HepG2 (cell line): ENCODE measurements around the gene LYRM2. TPM values are rescaled to one million over a fixed set of nuclear protein-coding genes. Genes with fewer than 3 reads are reported as not detected.
"Not testable (repeated sequence)": the region's sequence is repeated elsewhere in the genome, so short reads cannot be mapped to it uniquely, and the experiment has no call there.

Source experiments
- ATAC-seq: fragments of 200-7000 bp; cut with Tn5 transposase; 3 replicates; pipeline ENCODE4 v1.9.1; 2020; ENCODE audit warnings: mild to moderate bottlenecking, moderate library complexity
- BruUV-seq: library from RNA; stranded (reverse); fragments of 400-500 nt; replicated peaks from 2 replicates; lab custom pipeline; 2021; lab: Mats Ljungman, UMichigan
- CTCF ChIA-PET: fragments of 300-600 bp; formaldehyde crosslinking; extraction: SDS; loops from one replicate; lab custom pipeline; 2021; ENCODE audit warnings: low total read pairs, inconsistent platforms, low intra/inter-chr PET ratio; lab: Yijun Ruan, JAX
- POLR2A ChIA-PET: fragments of 350-600 bp; sonication (Branson Sonifier 250); formaldehyde crosslinking; loops from one replicate; lab custom pipeline; 2020; ENCODE audit warnings: antibody characterized with exemption, inconsistent platforms; lab: Yijun Ruan, JAX
- DNase-seq: peaks from one replicate; pipeline ENCODE4 v3.0.0-alpha.2; 2015; ENCODE audit warnings: low spot score
- FAIRE-seq: peaks from 3 replicates; lab custom pipeline; 2011; peaks lifted over from hg19 to GRCh38; lab: Jason Lieb, UNC
- H2AFZ ChIP-seq: one replicate; pipeline ENCODE4 v1.6.1; 2011; ENCODE audit warnings: low read length, inconsistent platforms
- H3K27ac ChIP-seq: fragments of 300-600 bp; 3 replicates; pipeline ENCODE4 v1.8.0; 2011; ENCODE audit warnings: mixed run types, mild to moderate bottlenecking, mixed read lengths, low read length, inconsistent platforms; ENCODE audit not compliant: insufficient read depth; ENCODE audit errors: extremely low read length
- H3K27me3 ChIP-seq, 2 experiments: fragments of 200-600 bp in 1 of 2; 2 replicates in 1 of 2; 3 replicates in 1 of 2; pipeline versions ENCODE4 v1.6.0 to v1.8.0; 2011; ENCODE audit warnings: low read length in 2 of 2, mild to moderate bottlenecking in 2 of 2, moderate library complexity in 2 of 2, inconsistent platforms in 1 of 2; ENCODE audit not compliant: insufficient read depth in 2 of 2, control insufficient read depth in 1 of 2
- H3K36me3 ChIP-seq, 2 experiments: fragments of 200-600 bp in 1 of 2; replicated peaks in 1 of 2; 2 replicates in 1 of 2; 3 replicates in 1 of 2; pipeline versions ENCODE4 v1.5.1 to v1.8.0; 2011; ENCODE audit warnings: low read length in 2 of 2, inconsistent platforms in 1 of 2; ENCODE audit not compliant: insufficient read depth in 2 of 2, control insufficient read depth in 1 of 2
- H3K4me1 ChIP-seq: 2 replicates; pipeline ENCODE4 v1.5.1; 2012; ENCODE audit warnings: low read length, inconsistent platforms; ENCODE audit not compliant: insufficient read depth
- H3K4me2 ChIP-seq: 2 replicates; pipeline ENCODE4 v1.6.0; 2011; ENCODE audit warnings: low read depth, low read length, inconsistent platforms
- H3K4me3 ChIP-seq, 3 experiments: fragments of 200-600 bp in 1 of 3; sonication (generic), shearing (Covaris generic) in 1 of 3; replicated peaks in 1 of 3; 2 replicates each; pipeline ENCODE4 v1.5.1; 2011 to 2016; ENCODE audit warnings: low read length in 3 of 3, inconsistent platforms in 2 of 3, low read depth in 2 of 3, mild to moderate bottlenecking in 2 of 3, control low read depth in 1 of 3, mixed read lengths in 1 of 3; ENCODE audit not compliant: insufficient read depth in 1 of 3
- H3K79me2 ChIP-seq: one replicate; pipeline ENCODE4 v1.6.1; 2011; ENCODE audit warnings: low read length, inconsistent platforms; ENCODE audit not compliant: insufficient read depth
- H3K9ac ChIP-seq: 2 replicates; pipeline ENCODE4 v1.6.0; 2011; ENCODE audit warnings: mild to moderate bottlenecking, low read depth, low read length, inconsistent platforms; ENCODE audit not compliant: insufficient read depth
- H3K9me3 ChIP-seq: 2 replicates; pipeline ENCODE4 v1.5.1; 2012; ENCODE audit warnings: mild to moderate bottlenecking, low read length
- H4K20me1 ChIP-seq: 2 replicates; pipeline ENCODE4 v1.6.0; 2011; ENCODE audit warnings: inconsistent platforms, mild to moderate bottlenecking, low read length, moderate library complexity; ENCODE audit not compliant: insufficient read depth
- ATF7 ChIP-seq, 2 experiments: fragments of 450-650 bp in 1 of 2; sonication (generic) in 1 of 2; formaldehyde crosslinking in 1 of 2; IDR thresholded peaks; 2 replicates each; pipeline versions ENCODE4 v1.4.0 to v1.6.1; 2016 to 2020; ENCODE audit warnings: antibody characterized with exemption in 1 of 2, mild to moderate bottlenecking in 1 of 2, missing genetic modification reagents in 1 of 2
- CCAR2 ChIP-seq: fragments of 200-400 bp; formaldehyde crosslinking; optimal IDR thresholded peaks from 2 replicates; pipeline ENCODE3; 2018; ENCODE audit warnings: low read depth, mild to moderate bottlenecking, low read length, moderate library complexity
- HNRNPH1 ChIP-seq: fragments of 200-400 bp; formaldehyde crosslinking; optimal IDR thresholded peaks from 2 replicates; pipeline ENCODE3; 2017; ENCODE audit warnings: mild to moderate bottlenecking, low read depth, low read length
- TRIM24 ChIP-seq: sonication (generic); formaldehyde crosslinking; IDR thresholded peaks from 2 replicates; pipeline ENCODE4 v1.8.0; 2022; ENCODE audit warnings: mild to moderate bottlenecking, missing genetic modification reagents
- TSC22D2 ChIP-seq: sonication (generic); formaldehyde crosslinking; IDR thresholded peaks from 2 replicates; pipeline ENCODE4 v1.5.1; 2020; ENCODE audit warnings: missing genetic modification reagents, mild to moderate bottlenecking, borderline replicate concordance
- ZNF281 ChIP-seq: sonication (generic); formaldehyde crosslinking; IDR thresholded peaks from 2 replicates; pipeline ENCODE4 v1.4.0; 2020; ENCODE audit warnings: missing genetic modification reagents, borderline replicate concordance
- ZNF510 ChIP-seq: sonication (generic); formaldehyde crosslinking; IDR thresholded peaks from 2 replicates; pipeline ENCODE4 v1.4.0; 2020; ENCODE audit warnings: low read depth, mild to moderate bottlenecking, missing genetic modification reagents
- ZSCAN29 ChIP-seq: sonication (generic); formaldehyde crosslinking; conservative IDR thresholded peaks from 2 replicates; pipeline ENCODE4 v1.4.0; 2020; ENCODE audit warnings: mild to moderate bottlenecking, missing genetic modification reagents
- WGBS: methylation state at CpG from one replicate; pipeline ENCODE4 v1.1.6; 2017; ENCODE audit warnings: low lambda C conversion rate; 5-methylcytosine and 5-hydroxymethylcytosine counted together
- in situ Hi-C: cut with HindIII; loops from 2 replicates; pipeline ENCODE4 v1.10.0; 2017; ENCODE audit warnings: low pct_unique_long_range_greater_than_20kb; ENCODE audit not compliant: extremely low pct_ligation_motif_present
- intact Hi-C: fragments of 100-400 bp; cut with micrococcal nuclease; formaldehyde crosslinking; loops from one replicate; pipeline ENCODE4 v1.10.0; 2022; ENCODE audit not compliant: unreplicated experiment
- polyA plus RNA-seq, 8 experiments: library from polyadenylated mRNA; depleted of rRNA in 3 of 8; stranded (reverse) in 7 of 8; unstranded in 1 of 8; fragments of >200 nt; fragmentation: Illumina TruSeq in 4 of 8; extraction: Trizol in 4 of 8; gene quantifications; 2 replicates each; pipeline versions ENCODE4 v1.2.1 to v1.2.3, GENCODE V29; 2011 to 2016; ENCODE audit warnings: low read depth in 4 of 8, missing spikeins in 1 of 8, mixed read lengths in 1 of 8; ENCODE audit not compliant: insufficient read depth in 1 of 8
- total RNA-seq, 5 experiments: library from RNA; depleted of rRNA; stranded (reverse); fragments of >200 nt; fragmentation: Illumina TruSeq; extraction: Trizol; gene quantifications; 2 replicates each; pipeline ENCODE4 v1.2.3, GENCODE V29; 2016; ENCODE audit warnings: low read depth in 1 of 5
- TF ChIP-seq, protein P1 (sequence below): IDR thresholded peaks from 2 replicates; pipeline ENCODE4 v1.6.1; 2012; ENCODE audit warnings: inconsistent platforms

Gene LYRM2
- total and polyA plus RNA-seq, 2 of the 13 experiments (the other 11 are each of a cell fraction or from before 2014, with no cell fraction given) = 17.8 to 32.6 TPM

- ATAC-seq (no peak), DNase-seq (no peak), FAIRE-seq (no peak)
- WGBS = 100% methylated on average over 3 of the region's 3 CpGs
- peaks cover 10% of the 10 kb centered on the region for H3K79me2 ChIP-seq
- H3K4me2 ChIP-seq = no peak overlapping the region
- no peaks in the 10 kb centered on the region; a peak in 1 of 5 replicates for H3K27me3 ChIP-seq
- no TSS peak for BruUV-seq
- TF ChIP-seq TRIM24 (CRISPR knock-in tag) (no peak), HNRNPH1 (no peak), TSC22D2 (CRISPR knock-in tag) (no peak), CCAR2 (no peak), ZNF281 (CRISPR knock-in tag) (no peak), ZNF510 (CRISPR knock-in tag) (no peak), ZSCAN29 (CRISPR knock-in tag) (no peak), ATF7 (IDR thresholded peaks at IDR 0.05) (0 out of 2 replicates have a peak, but pooled peaks have one; percentile 19), ATF7 (CRISPR knock-in tag; IDR thresholded peaks at IDR 0.05) (no peak)
- TF ChIP-seq, protein P1, sequence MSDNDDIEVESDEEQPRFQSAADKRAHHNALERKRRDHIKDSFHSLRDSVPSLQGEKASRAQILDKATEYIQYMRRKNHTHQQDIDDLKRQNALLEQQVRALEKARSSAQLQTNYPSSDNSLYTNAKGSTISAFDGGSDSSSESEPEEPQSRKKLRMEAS = no peak
- POLR2A ChIA-PET = no interaction called here
- intact Hi-C loops (no loop called here), in situ Hi-C loops (no loop called here)
- no peak overlapping the region for H3K27ac ChIP-seq
- CTCF ChIA-PET = no interaction called here
- H3K9ac ChIP-seq = no peak overlapping the region
- no peak overlapping the region for H2AFZ ChIP-seq
- H3K4me3 ChIP-seq = no peak overlapping the region
- no peaks in the 10 kb centered on the region for H3K9me3 ChIP-seq
- H3K4me1 ChIP-seq = peaks cover 8% of the 10 kb centered on the region
- no peaks in the 10 kb centered on the region for H4K20me1 ChIP-seq
- H3K36me3 ChIP-seq = peaks cover 15 to 55% of the 10 kb centered on the region in 2 experiments
These were observed 4.4 kb upstream of the LYRM2 start for GRCh38 chr6:89642956-89643355.

DNA sequence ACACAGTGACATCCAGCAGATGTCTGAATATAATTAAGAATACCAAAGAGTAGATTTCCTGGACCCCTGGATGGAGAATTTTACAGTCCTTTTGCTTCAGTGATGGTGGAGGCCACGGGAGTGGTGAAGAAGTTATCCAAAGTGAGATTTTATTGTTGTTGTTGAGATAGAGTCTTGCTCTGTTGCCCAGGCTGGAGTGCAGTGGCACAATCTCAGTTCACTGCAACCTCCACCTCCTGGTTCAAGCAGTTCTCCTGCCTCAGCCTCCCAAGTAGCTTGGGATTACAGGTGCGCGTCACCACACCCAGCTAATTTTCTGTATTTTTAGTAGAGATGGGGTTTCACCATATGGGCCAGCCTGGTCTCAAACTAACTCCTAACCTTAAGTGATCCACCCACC is 3.0 kb upstream of the LYRM2 start:
- DNase-seq, BruUV-seq, POLR2A ChIA-PET, intact Hi-C loops, FAIRE-seq, H3K4me2 ChIP-seq, H4K20me1 ChIP-seq, H2AFZ ChIP-seq, CTCF ChIA-PET, H3K27me3 ChIP-seq, H3K9me3 ChIP-seq, H3K9ac ChIP-seq, in situ Hi-C loops, H3K27ac ChIP-seq, H3K4me3 ChIP-seq, ATAC-seq: not testable (repeated sequence)
- H3K4me1 ChIP-seq = peaks cover 13% of the 10 kb centered on the region
- WGBS = 100% methylated on average over 3 of the region's 3 CpGs
- peaks cover 9 to 41% of the 10 kb centered on the region in 2 experiments for H3K36me3 ChIP-seq
- H3K79me2 ChIP-seq = peaks cover 15% of the 10 kb centered on the region
